ENCODE data around the gene IL7R. TPM values are rescaled to one million over a fixed set of nuclear protein-coding genes. Genes with fewer than 3 reads are reported as not detected.
"Not testable (repeated sequence)": the region's sequence is repeated elsewhere in the genome, so short reads cannot be mapped to it uniquely, and the experiment has no call there.

The IL7R gene
- total and polyA plus RNA-seq, 8 donors, result 2.2 to 124 (median 7.5) TPM

DNA sequence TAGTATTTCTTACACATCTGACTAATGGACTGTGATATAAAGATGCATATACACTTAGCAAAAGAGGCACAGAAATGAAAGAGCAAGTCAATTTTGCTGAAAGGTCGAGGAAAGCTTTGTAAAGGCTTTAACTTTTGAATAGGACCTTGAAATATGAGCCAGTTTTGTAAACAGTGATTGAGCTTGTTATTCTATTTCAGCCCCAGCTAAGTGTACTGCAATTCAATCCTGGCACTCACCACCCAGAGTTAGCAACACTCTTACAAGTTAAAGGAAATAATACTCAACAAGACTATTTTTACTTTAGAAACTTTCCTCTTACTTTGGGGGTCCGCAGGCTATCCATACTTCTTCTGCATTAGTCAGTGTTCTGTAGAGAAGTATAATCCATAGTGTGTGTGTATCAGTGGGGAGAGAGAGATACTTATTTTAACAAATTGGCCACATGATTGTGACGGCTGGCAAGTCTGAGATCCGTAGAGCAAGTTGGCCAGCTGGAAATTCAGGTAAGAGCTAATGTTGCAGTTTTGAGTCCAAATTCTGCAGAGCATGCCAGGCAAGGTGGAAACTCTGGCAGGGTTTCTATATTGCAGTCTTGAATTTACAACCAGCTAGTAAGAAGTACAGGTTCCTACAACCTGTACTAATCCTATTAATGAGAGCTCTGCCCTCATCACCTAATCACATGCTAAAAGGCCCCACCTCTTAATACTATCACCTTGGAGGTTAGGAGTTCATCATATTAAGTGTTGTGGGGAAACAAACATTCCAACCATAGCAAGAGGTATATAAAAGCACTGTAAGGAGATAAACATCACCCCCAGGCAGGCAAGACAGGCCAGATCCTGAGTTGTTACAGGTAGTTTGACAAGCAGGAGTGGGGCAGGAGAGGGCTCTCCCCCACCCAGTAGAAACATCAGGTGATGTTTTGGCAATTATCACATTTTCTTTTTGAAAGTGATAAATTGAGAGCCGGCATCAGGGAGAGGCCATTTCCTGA is 33.6 kb downstream of the IL7R start:
- TF ChIP-seq, protein P1, sequence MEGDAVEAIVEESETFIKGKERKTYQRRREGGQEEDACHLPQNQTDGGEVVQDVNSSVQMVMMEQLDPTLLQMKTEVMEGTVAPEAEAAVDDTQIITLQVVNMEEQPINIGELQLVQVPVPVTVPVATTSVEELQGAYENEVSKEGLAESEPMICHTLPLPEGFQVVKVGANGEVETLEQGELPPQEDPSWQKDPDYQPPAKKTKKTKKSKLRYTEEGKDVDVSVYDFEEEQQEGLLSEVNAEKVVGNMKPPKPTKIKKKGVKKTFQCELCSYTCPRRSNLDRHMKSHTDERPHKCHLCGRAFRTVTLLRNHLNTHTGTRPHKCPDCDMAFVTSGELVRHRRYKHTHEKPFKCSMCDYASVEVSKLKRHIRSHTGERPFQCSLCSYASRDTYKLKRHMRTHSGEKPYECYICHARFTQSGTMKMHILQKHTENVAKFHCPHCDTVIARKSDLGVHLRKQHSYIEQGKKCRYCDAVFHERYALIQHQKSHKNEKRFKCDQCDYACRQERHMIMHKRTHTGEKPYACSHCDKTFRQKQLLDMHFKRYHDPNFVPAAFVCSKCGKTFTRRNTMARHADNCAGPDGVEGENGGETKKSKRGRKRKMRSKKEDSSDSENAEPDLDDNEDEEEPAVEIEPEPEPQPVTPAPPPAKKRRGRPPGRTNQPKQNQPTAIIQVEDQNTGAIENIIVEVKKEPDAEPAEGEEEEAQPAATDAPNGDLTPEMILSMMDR (IDR thresholded peaks at IDR 0.05), result no peak
- H3K9me3 ChIP-seq, result no peaks in the 10 kb centered on the region
- intact Hi-C loops (cut with DNase I; ENCODE audit: low total_unique reads), result no loop called here
- no peaks in the 10 kb centered on the region for H3K27me3 ChIP-seq
- H3K4me1 ChIP-seq, result no peaks in the 10 kb centered on the region
- no peaks in the 10 kb centered on the region for H3K36me3 ChIP-seq
- no peak overlapping the region for H3K4me3 ChIP-seq
- no peak overlapping the region for H3K27ac ChIP-seq
- no peak for DNase-seq
- WGBS, 5 donors, result 37 to 53% (median 49%) methylated on average over 5 of the region's 5 CpGs

GRCh38 chr5:35892799-35893198 is 36.1 kb downstream of the IL7R start:
- H3K36me3 ChIP-seq; intact Hi-C loops (cut with DNase I; ENCODE audit: low total_unique reads); H3K27ac ChIP-seq; DNase-seq; H3K9me3 ChIP-seq; H3K27me3 ChIP-seq; H3K4me1 ChIP-seq; H3K4me3 ChIP-seq: not testable (repeated sequence)
- WGBS, 5 donors, result 95 to 97% (median 95%) methylated on average over 7 to 23 of the region's 23 CpGs

DNA sequence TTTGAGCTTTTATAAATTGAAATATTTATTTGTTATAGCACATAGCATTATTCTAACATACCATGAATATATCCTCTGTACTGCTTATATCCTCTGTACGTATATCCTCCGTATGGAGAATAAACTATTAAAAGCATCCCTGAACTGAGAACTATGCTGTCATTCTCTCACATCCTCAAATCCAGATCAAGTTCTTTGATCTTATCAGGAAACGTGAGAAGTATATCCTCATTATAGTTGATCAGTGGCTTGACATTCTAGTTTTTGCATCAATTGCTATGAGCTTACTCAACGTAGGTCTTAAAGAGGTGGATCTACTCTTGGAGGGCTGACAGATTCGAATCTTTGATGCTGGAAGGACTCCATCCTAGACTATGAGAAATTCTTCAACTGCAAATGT is 37.4 kb downstream of the IL7R start:
- no peaks in the 10 kb centered on the region for H3K36me3 ChIP-seq
- no peak for TF ChIP-seq POLR2A (IDR thresholded peaks at IDR 0.05)
- no peak for TF ChIP-seq POLR2AphosphoS5 (IDR thresholded peaks at IDR 0.05)
- no peak for TF ChIP-seq EP300 (IDR thresholded peaks at IDR 0.05)
- TF ChIP-seq, protein P1 (IDR thresholded peaks at IDR 0.05), result no peak
- no peak for DNase-seq
- intact Hi-C loops (cut with DNase I; ENCODE audit: low total_unique reads), result no loop called here
- H3K4me3 ChIP-seq, result no peak overlapping the region
- no peak overlapping the region for H3K27ac ChIP-seq
- WGBS, 5 donors, result 74 to 84% (median 79%) methylated on average over 5 of the region's 5 CpGs
- no peaks in the 10 kb centered on the region for H3K9me3 ChIP-seq
- no peaks in the 10 kb centered on the region for H3K4me1 ChIP-seq
- no peaks in the 10 kb centered on the region for H3K27me3 ChIP-seq

GRCh38 chr5:35898952-35899660 is 42.4 kb downstream of the IL7R start:
- H3K4me1 ChIP-seq, result no peaks in the 10 kb centered on the region
- H3K27me3 ChIP-seq, result no peaks in the 10 kb centered on the region
- no peak for DNase-seq
- 78 to 91% (median 86%) methylated on average over 7 of the region's 7 CpGs for WGBS, 5 donors
- no peaks in the 10 kb centered on the region for H3K36me3 ChIP-seq
- H3K4me3 ChIP-seq, result no peak overlapping the region
- H3K27ac ChIP-seq, result no peak overlapping the region
- intact Hi-C loops (cut with DNase I; ENCODE audit: low total_unique reads), result no loop called here
- TF ChIP-seq, protein P1 (IDR thresholded peaks at IDR 0.05), result no peak
- TF ChIP-seq POLR2A (IDR thresholded peaks at IDR 0.05), result no peak
- TF ChIP-seq POLR2AphosphoS5 (IDR thresholded peaks at IDR 0.05), result no peak
- no peak for TF ChIP-seq EP300 (IDR thresholded peaks at IDR 0.05)
- H3K9me3 ChIP-seq, result no peaks in the 10 kb centered on the region
